Ascending aorta (tissue), 2 donors: Measurements from ENCODE around the gene CHST15. TPM values are rescaled to one million over a fixed set of nuclear protein-coding genes. Genes with fewer than 3 reads are reported as not detected.

Source experiments
- DNase-seq, 2 donors: peaks; one replicate each; pipeline ENCODE4 v3.0.0-alpha.2; 2019; ENCODE audit warnings: low spot score in 2 of 2
- H3K27ac ChIP-seq, 2 donors: fragments of 200-600 bp; sonication (generic); one replicate each; pipeline ENCODE4 v1.5.1; 2016 to 2017; ENCODE audit warnings: mild to moderate bottlenecking in 1 of 2
- H3K27me3 ChIP-seq: fragments of 200-600 bp; sonication (generic); one replicate; pipeline ENCODE4 v1.5.1; 2017
- H3K36me3 ChIP-seq, 2 donors: fragments of 200-600 bp; sonication (generic); one replicate each; pipeline ENCODE4 v1.5.1; 2016
- H3K4me1 ChIP-seq, 2 donors: fragments of 200-600 bp; sonication (generic); one replicate each; pipeline ENCODE4 v1.5.1; 2016 to 2017; ENCODE audit warnings: mild to moderate bottlenecking in 1 of 2
- H3K4me3 ChIP-seq, 2 donors: fragments of 200-600 bp; sonication (generic); one replicate each; pipeline ENCODE4 v1.5.1; 2016 to 2017; ENCODE audit warnings: mild to moderate bottlenecking in 1 of 2
- H3K9me3 ChIP-seq, 2 donors: fragments of 200-600 bp; sonication (generic); one replicate each; pipeline ENCODE4 v1.5.1; 2016
- CTCF ChIP-seq, 3 experiments: fragments of 200-600 bp in 2 of 3; fragments of 450-650 bp in 1 of 3; sonication (generic) in 2 of 3; IDR thresholded peaks; one replicate each; pipeline ENCODE4 v1.5.1; 2016 to 2019; ENCODE audit warnings: antibody characterized with exemption in 3 of 3, mild to moderate bottlenecking in 1 of 3, moderate library complexity in 1 of 3
- intact Hi-C: fragments of 100-400 bp; cut with DNase I; formaldehyde crosslinking; loops from one replicate; pipeline ENCODE4 v1.15.1; 2023
- total RNA-seq: library from RNA; depleted of rRNA; stranded (reverse); fragments of >200 nt; gene quantifications from one replicate; pipeline ENCODE4 v1.1.0, GENCODE V29; 2016

Gene CHST15
- total RNA-seq, 1 donor from 2014 or later, result 20.4 TPM

- H3K36me3 ChIP-seq, result no peaks in the 10 kb centered on the region
- H3K4me3 ChIP-seq, result no peak overlapping the region
- H3K9me3 ChIP-seq, result no peaks in the 10 kb centered on the region
- intact Hi-C loops, result no loop called here
- no peak for DNase-seq
- no peak overlapping the region for H3K27ac ChIP-seq
- no peaks in the 10 kb centered on the region for H3K27me3 ChIP-seq
- peaks cover 0 to 12% of the 10 kb centered on the region in 2 donors for H3K4me1 ChIP-seq
- no peak for TF ChIP-seq CTCF (IDR thresholded peaks at IDR 0.05)
Measured at GRCh38 chr10:124087672-124088634, 5.4 kb downstream of the CHST15 start.

GRCh38 chr10:124086787-124087671 is 6.4 kb downstream of the CHST15 start:
- no peak overlapping the region for H3K27ac ChIP-seq
- intact Hi-C loops, result no loop called here

GRCh38 chr10:124086097-124086710 is 7.2 kb downstream of the CHST15 start:
- H3K27ac ChIP-seq, result no peak overlapping the region

More at GRCh38 chr10:124086787-124087671, 6.4 kb downstream of the CHST15 start:
- no peak for DNase-seq
- Histone ChIP-seq H3K4me1 (peaks cover 0 to 12% of the 10 kb centered on the region in 2 donors), H3K9me3 (no peaks in the 10 kb centered on the region), H3K36me3 (no peaks in the 10 kb centered on the region), H3K4me3 (no peak overlapping the region), H3K27me3 (no peaks in the 10 kb centered on the region)
- TF ChIP-seq CTCF (IDR thresholded peaks at IDR 0.05), result no peak

GRCh38 chr10:124085680-124086079 is 7.7 kb downstream of the CHST15 start:
- no peaks in the 10 kb centered on the region for H3K27me3 ChIP-seq
- TF ChIP-seq CTCF (IDR thresholded peaks at IDR 0.05), result no peak
- H3K4me3 ChIP-seq, result no peak overlapping the region
- H3K4me1 ChIP-seq, result peaks cover 0 to 2% of the 10 kb centered on the region in 2 donors
- DNase-seq, result no peak
- intact Hi-C loops, result no loop called here
- no peaks in the 10 kb centered on the region for H3K36me3 ChIP-seq
- no peaks in the 10 kb centered on the region for H3K9me3 ChIP-seq
- no peak overlapping the region for H3K27ac ChIP-seq

More at GRCh38 chr10:124086097-124086710, 7.2 kb downstream of the CHST15 start:
- DNase-seq, result no peak
- Histone ChIP-seq H3K4me3 (no peak overlapping the region), H3K9me3 (no peaks in the 10 kb centered on the region), H3K36me3 (no peaks in the 10 kb centered on the region), H3K27me3 (no peaks in the 10 kb centered on the region), H3K4me1 (peaks cover 0 to 7% of the 10 kb centered on the region in 2 donors)
- intact Hi-C loops, result no loop called here
- TF ChIP-seq CTCF (IDR thresholded peaks at IDR 0.05), result no peak

GRCh38 chr10:124084708-124085107 is 8.7 kb downstream of the CHST15 start:
- intact Hi-C loops, result no loop called here
- no peak for DNase-seq
- no peak overlapping the region for H3K4me3 ChIP-seq
- H3K4me1 ChIP-seq, result no peaks in the 10 kb centered on the region
- no peak for TF ChIP-seq CTCF (IDR thresholded peaks at IDR 0.05)
- H3K9me3 ChIP-seq, result no peaks in the 10 kb centered on the region
- no peaks in the 10 kb centered on the region for H3K27me3 ChIP-seq
- no peak overlapping the region for H3K27ac ChIP-seq
- no peaks in the 10 kb centered on the region for H3K36me3 ChIP-seq
